Measurements from ENCODE around the gene PDC.

GRCh38 chr1:186421446-186421845, 39.5 kb downstream of the PDC start:
- no peak for TF ChIP-seq GATA3 (IDR thresholded peaks at IDR 0.05; ENCODE audit: low read depth, low read length)
- TF ChIP-seq GATA2 (IDR thresholded peaks at IDR 0.05; ENCODE audit: low read depth, low read length), result no peak
